Spleen (tissue), 7 donors: ENCODE measurements around the gene PSMF1.

Source experiments
- CTCF ChIP-seq, 11 experiments: fragments of 200-600 bp in 7 of 11; fragments of 450-650 bp in 4 of 11; sonication (generic) in 4 of 11; IDR thresholded peaks in 8 of 11; conservative IDR thresholded peaks in 3 of 11; 1 replicate in 7 of 11; 2 replicates in 4 of 11; pipeline versions ENCODE4 v1.4.0 to v1.8.0; 2016 to 2021; ENCODE audit warnings: antibody characterized with exemption in 11 of 11, inconsistent platforms in 4 of 11, mild to moderate bottlenecking in 1 of 11
- POLR2A ChIP-seq, 3 donors: fragments of 450-650 bp; IDR thresholded peaks; one replicate each; pipeline ENCODE4 v1.5.1; 2017; ENCODE audit warnings: antibody characterized with exemption in 3 of 3, mild to moderate bottlenecking in 1 of 3
- donor health status: DM: no; HTN: no; CAD: no; lungs with moderate emphysema.
- donor health status: DM: no; HTN: no; CAD: no.
- donor health status: DM: no; HTN: no; CAD: no.

DNA sequence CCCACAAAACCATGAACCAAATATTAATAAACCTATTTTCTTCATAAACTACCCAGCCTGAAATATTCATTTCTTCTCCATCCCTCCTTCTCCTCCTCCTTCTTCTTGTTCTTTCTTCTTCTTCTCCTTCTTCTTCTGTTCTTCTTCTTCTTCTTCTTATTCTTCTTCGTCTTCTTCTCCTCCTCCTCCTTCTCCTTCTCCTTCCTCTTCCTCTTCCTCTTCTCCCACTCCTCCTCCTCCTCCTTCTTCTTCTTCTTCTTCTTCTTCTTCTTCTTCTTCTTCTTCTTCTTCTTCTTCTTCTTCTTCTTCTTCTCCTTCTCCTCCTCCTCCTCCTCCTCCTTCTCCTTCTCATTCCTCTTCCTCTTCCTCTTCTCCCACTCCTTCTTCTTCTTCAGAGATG is 71.4 kb downstream of the PSMF1 start:
- no peak for TF ChIP-seq CTCF (IDR thresholded peaks at IDR 0.05 in 8 of 11, conservative IDR thresholded peaks at IDR 0.05 in 3 of 11)
- TF ChIP-seq POLR2A (IDR thresholded peaks at IDR 0.05): no peak
